PC-9 (cell line): ENCODE results near the gene KIF14.

ENCODE experiments used
- EZH2 ChIP-seq: fragments of 200-600 bp; sonication (generic); IDR thresholded peaks from 2 replicates; pipeline ENCODE4 v1.8.0; 2017; ENCODE audit warnings: antibody characterized with exemption, low read depth
- TF ChIP-seq, protein P1 (sequence below): fragments of 200-600 bp; sonication (generic); conservative IDR thresholded peaks from 2 replicates; pipeline ENCODE4 v1.6.1; 2017; ENCODE audit warnings: mixed run types, antibody characterized with exemption, mild to moderate bottlenecking, moderate library complexity

- TF ChIP-seq EZH2: no peak
- TF ChIP-seq, protein P1, sequence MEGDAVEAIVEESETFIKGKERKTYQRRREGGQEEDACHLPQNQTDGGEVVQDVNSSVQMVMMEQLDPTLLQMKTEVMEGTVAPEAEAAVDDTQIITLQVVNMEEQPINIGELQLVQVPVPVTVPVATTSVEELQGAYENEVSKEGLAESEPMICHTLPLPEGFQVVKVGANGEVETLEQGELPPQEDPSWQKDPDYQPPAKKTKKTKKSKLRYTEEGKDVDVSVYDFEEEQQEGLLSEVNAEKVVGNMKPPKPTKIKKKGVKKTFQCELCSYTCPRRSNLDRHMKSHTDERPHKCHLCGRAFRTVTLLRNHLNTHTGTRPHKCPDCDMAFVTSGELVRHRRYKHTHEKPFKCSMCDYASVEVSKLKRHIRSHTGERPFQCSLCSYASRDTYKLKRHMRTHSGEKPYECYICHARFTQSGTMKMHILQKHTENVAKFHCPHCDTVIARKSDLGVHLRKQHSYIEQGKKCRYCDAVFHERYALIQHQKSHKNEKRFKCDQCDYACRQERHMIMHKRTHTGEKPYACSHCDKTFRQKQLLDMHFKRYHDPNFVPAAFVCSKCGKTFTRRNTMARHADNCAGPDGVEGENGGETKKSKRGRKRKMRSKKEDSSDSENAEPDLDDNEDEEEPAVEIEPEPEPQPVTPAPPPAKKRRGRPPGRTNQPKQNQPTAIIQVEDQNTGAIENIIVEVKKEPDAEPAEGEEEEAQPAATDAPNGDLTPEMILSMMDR: no peak
Observed at GRCh38 chr1:200653022-200653462, 32.5 kb upstream of the KIF14 start.
